Kidney epithelial cell (primary cell): ENCODE data around the gene NFRKB. TPM values are rescaled to one million over a fixed set of nuclear protein-coding genes. Genes with fewer than 3 reads are reported as not detected.

Experiments used
- DNase-seq: peaks from one replicate; pipeline ENCODE4 v3.0.0-alpha.2; 2010; ENCODE audit warnings: low read depth
- H3K27me3 ChIP-seq: 2 replicates; pipeline ENCODE4 v1.6.0; 2011; ENCODE audit warnings: low read length; ENCODE audit not compliant: control insufficient read depth, insufficient read depth
- H3K36me3 ChIP-seq: 2 replicates; pipeline ENCODE4 v1.5.1; 2011; ENCODE audit warnings: low read length; ENCODE audit not compliant: control insufficient read depth, insufficient read depth
- H3K4me3 ChIP-seq: 2 replicates; pipeline ENCODE4 v1.5.1; 2011; ENCODE audit warnings: low read depth, mild to moderate bottlenecking, control low read depth, low read length
- total RNA-seq: library from RNA; depleted of rRNA; stranded (reverse); fragments of >200 nt; gene quantifications from 2 replicates; pipeline ENCODE4 v1.2.3, GENCODE V29; 2015
- TF ChIP-seq, protein P1 (sequence below): IDR thresholded peaks from 2 replicates; pipeline ENCODE4 v1.5.1; 2011; ENCODE audit warnings: mild to moderate bottlenecking, moderate library complexity, low read length, control low read depth, inconsistent platforms; ENCODE audit not compliant: insufficient read depth, poor library complexity, severe bottlenecking

NFRKB gene
- total RNA-seq, 1 donor from 2014 or later: 30.1 TPM

DNA sequence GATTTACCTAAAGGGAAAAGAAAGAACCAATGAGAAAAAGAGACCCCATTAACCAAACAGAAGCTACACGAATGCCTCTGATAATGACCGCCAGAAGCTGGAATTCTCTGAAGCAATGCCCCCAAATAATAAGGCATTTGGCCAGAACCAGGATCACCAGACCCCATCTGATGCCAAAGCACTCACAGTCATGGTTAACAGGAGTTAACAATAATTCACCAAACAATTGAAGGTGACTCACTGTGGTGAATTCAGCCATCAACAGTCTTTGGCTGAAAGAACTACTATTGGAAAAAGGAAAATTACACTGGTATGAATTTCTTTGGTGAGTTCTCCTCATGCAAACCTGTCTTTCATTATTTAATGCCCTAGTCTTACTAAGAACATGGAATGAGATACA is 21.9 kb upstream of the NFRKB start:
- Histone ChIP-seq H3K36me3 (peaks cover 2% of the 10 kb centered on the region), H3K4me3 (no peak overlapping the region), H3K27me3 (no peaks in the 10 kb centered on the region)
- DNase-seq: no peak
- TF ChIP-seq, protein P1, sequence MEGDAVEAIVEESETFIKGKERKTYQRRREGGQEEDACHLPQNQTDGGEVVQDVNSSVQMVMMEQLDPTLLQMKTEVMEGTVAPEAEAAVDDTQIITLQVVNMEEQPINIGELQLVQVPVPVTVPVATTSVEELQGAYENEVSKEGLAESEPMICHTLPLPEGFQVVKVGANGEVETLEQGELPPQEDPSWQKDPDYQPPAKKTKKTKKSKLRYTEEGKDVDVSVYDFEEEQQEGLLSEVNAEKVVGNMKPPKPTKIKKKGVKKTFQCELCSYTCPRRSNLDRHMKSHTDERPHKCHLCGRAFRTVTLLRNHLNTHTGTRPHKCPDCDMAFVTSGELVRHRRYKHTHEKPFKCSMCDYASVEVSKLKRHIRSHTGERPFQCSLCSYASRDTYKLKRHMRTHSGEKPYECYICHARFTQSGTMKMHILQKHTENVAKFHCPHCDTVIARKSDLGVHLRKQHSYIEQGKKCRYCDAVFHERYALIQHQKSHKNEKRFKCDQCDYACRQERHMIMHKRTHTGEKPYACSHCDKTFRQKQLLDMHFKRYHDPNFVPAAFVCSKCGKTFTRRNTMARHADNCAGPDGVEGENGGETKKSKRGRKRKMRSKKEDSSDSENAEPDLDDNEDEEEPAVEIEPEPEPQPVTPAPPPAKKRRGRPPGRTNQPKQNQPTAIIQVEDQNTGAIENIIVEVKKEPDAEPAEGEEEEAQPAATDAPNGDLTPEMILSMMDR: no peak

- no peak for DNase-seq
- H3K27me3 ChIP-seq: no peaks in the 10 kb centered on the region
- H3K4me3 ChIP-seq: no peak overlapping the region
- TF ChIP-seq, protein P1: no peak
- peaks cover 2% of the 10 kb centered on the region for H3K36me3 ChIP-seq
Observed at GRCh38 chr11:129911298-129911697, 15.9 kb upstream of the NFRKB start.

DNA sequence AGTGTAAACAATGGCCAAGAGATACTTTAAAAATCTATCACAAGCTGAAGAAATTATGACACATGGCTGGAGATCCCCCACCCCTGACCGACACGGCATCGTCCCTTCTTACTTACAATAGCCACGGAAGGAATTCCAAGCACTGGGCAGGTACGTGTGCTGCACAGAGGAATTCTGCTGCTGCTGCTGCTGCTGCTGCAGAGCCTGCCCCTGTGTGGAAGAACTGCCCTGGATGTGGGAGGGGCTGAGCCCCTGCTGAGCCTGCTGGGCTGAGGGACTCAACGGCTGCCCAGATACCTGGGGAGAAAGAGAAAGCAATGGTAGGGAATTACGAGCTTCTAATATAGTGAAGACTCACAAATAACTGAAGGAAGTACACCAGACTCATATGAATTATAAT is 15.0 kb upstream of the NFRKB start:
- no peak overlapping the region for H3K4me3 ChIP-seq
- TF ChIP-seq, protein P1: no peak

GRCh38 chr11:129905402-129905801 is 10.0 kb upstream of the NFRKB start:
- no peak for DNase-seq
- TF ChIP-seq, protein P1: no peak
- H3K27me3 ChIP-seq: no peaks in the 10 kb centered on the region
- no peak overlapping the region for H3K4me3 ChIP-seq
- H3K36me3 ChIP-seq: no peaks in the 10 kb centered on the region

More for the DNA sequence above, 15.0 kb upstream of the NFRKB start:
- Histone ChIP-seq H3K36me3 (peaks cover 2% of the 10 kb centered on the region), H3K27me3 (no peaks in the 10 kb centered on the region)
- no peak for DNase-seq

DNA sequence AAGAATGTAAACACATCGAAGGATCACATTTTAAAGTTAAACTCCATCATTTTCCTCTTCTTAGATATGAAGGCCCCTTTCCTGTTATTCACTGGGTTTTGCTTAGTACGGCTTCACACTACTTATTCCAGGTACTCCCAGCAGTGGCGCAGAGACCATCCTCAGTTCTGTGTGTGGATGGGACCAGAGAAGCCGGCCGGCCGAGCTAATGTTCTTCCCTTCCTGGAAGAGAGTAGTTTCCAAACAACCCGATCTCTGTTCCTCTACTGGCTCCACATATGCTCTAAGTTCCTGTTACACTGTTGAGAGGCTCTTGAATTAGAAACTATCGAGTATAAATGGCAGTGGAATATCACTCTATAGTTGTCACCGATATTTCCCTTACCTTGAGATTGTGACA is 684 bp upstream of the NFRKB start:
- H3K4me3 ChIP-seq: peak overlapping the region; percentile 95
- TF ChIP-seq, protein P1: no peak
- H3K36me3 ChIP-seq: no peaks in the 10 kb centered on the region
- no peak for DNase-seq
- H3K27me3 ChIP-seq: no peaks in the 10 kb centered on the region
